CD4-positive, alpha-beta T cell treated with Interferon alpha-2 for 1 hour (primary cell): Measurements from ENCODE around the gene CCDC92.
A peak's percentile ranks its signal among the peaks of the same experiment; 100 is the strongest.

Source experiments
- DNase-seq, 2 donors: peaks; one replicate each; pipeline ENCODE4 v3.0.0-alpha.2; 2020 to 2022

CCDC92 gene

GRCh38 chr12:123973552-123974341, 1.1 kb upstream of the CCDC92 start:
- peak in 1 of 2 donors; percentile 15 for DNase-seq

DNA sequence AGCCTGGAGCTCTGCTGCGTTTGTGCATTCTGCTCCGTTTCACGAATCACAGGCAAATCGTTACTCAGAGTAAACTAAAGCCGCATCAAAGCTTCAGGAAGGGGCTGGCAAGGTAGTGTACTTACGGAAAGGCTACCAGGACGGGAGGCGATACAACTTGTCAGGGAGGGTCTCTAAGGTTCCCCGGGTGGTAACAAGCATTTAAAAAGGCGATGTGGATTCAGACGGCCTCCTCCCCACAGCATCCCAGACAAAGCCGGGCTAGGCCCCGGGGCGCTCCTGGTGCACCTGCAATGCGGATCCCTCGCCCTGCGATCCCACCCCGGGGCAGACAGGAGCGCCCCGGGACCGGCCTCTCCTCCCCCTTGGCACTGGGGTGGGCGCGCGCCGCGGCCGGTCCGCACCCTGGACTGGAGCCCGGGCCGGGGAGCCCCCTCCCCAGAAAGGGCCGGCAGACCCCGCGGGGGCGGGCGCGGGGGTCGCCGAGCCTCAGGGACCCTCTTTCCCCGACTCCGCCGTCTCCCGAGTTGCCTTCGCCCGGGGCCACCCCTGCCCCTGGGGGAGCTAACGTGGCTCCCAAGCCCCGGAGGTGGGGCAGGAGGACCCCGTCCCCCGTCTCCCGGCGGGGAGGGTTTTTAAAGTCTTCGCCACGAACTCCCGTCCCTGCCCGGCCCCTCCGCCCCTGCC, 718 bp downstream of the CCDC92 start:
- DNase-seq: peak; percentile 5 to 39

DNA sequence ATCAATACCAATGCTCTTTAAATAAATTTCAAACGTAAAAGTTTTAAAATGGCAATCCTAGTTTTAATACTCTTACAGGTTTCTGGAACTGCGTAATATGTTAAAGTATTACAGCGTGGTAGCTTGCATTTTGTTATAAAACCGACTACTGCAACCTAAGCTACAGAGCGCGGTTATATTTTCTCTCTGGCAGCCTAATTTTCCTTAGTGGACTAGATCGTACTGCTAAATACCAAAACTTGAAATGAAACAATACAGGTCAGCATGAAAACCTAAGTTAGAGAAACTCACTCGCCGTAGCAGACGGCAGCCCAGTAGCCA, 1.2 kb downstream of the CCDC92 start:
- DNase-seq: no peak

DNA sequence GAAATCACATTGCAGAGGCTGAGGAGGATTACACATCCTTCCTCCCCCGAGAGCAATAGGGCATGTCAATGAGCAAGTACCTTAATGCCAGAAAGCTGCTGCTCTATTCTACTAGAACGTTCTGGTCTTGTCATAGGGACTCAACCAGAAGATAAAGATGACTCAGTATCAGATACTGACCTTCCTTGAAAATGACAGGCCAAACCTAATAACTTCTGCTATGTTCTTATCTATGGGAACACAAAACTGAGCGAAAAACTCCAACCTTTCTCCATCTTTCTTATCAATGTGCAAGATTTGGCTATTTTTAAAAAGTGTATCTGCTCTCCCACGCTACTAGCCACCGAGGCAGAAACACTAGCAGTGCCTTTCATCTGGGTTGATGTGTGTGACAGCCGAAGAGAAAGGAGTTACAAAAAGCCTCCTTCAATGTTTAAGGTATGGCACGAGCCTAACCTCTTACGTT, 5.5 kb downstream of the CCDC92 start:
- DNase-seq: no peak

DNA sequence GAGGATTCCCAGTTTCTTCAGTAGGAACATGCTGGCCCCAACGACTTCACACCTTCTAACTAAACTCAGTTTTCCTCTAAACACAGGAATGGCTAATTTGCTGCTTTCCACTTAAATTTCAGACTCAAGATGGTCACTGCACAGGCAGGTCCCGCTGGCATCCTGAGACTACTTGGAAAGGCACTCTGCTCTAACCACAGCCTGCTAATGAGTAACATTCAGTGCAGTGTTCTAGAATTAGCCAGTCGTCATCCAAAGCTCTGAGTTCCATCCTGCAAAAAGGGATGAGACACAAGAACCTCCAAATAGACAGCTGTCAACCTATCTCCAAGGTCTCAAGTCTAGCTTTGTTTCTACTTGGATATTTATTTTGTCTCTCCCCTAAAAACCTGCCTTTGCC, 6.0 kb downstream of the CCDC92 start:
- DNase-seq: no peak

DNA sequence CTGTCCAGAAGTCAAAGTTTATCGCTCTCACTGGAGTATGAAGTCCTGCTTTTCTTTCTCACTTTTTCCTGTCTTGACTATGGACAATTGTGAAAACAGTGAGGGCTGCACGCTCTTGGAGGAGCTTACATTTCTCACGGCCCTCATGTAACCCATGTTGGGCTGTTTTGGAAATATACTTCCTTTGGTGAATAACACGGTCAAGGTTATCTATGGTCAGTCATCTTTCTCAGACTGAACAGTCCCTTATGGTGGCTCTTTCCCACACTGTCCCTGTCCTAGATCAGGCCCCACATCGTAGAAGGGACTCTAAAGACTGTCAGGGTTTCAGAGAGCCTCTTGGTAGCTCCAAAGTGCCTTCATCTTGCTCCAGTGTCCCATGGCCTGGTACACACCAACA, 7.2 kb downstream of the CCDC92 start:
- no peak for DNase-seq

DNA sequence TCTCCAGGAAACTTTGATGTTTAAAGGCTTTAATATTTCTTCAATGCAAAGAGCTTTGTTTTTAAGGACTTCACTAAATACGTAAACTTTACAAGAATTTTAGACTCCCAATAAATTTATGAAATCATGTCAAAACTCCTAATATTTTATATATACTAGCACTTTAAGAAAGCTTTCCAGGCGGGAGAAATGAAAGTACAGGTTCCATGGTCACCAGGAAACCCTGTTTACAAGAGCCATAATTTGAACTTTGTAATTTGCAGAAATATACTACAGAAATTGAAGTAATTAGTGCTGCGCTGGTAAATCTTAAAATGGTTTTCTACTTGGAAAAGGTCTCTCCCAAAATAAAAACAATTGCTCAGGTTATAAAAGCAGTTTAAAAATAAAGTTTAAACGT, 8.8 kb downstream of the CCDC92 start:
- no peak for DNase-seq

GRCh38 chr12:123962513-123962912, 10.1 kb downstream of the CCDC92 start:
- DNase-seq: no peak

DNA sequence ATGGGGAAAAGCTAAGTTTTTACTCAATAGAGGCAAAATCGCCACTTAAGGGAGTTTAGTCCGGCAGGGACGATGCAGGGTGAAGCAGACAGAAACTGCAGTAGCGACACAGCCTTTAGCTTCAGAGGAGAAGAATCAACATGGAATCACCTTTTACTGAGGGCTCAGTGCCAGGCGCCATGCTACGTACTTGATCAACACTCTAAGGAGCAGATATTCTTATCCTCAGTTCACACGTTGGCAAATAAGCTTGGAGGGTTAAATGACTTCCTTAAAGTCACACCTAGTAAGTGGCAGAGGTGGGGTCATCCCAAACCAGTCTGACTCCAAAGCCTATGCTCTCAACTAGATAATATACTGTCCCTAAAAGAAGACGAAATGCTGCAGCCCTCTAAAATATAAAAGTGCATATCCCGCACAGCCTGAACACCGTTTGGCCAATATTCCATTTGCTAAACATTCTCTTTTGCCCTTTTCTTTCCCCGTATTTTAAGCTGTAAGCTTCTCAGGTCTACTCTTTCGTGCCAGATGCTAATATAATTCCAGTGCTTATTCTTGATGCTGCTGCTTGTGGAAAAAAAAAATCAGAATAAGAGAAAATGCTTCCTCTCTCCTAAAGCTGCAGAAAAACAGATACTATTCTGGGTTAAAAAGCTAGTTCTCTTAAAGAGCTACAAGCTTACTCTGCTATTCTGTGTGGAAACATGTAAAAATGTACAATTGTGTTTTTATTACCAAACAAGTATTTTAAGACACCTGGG, 10.9 kb downstream of the CCDC92 start:
- DNase-seq: no peak

GRCh38 chr12:123960856-123961255, 11.8 kb downstream of the CCDC92 start:
- DNase-seq: no peak

- DNase-seq: no peak
These were observed 12.4 kb downstream of the CCDC92 start for GRCh38 chr12:123960029-123960735.

DNA sequence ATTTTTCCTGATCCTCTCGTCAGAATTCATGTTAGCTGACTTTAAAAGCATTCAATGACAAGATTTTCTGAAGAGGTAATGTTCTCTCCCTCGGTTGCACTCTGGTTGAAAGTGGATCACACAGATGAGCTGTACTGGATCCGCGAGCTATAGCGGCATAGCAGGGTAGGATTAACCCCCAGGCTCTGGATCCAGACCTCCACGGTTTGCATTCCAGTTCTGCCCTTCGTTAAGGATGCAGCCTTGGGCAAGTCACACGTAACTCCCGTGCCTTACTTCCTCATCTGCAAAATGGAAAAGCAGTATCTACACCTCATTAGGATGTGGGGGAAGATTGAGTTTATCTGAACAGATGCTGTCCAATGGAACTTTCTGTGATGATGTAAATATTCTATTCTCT, 13.8 kb downstream of the CCDC92 start:
- DNase-seq: no peak

DNA sequence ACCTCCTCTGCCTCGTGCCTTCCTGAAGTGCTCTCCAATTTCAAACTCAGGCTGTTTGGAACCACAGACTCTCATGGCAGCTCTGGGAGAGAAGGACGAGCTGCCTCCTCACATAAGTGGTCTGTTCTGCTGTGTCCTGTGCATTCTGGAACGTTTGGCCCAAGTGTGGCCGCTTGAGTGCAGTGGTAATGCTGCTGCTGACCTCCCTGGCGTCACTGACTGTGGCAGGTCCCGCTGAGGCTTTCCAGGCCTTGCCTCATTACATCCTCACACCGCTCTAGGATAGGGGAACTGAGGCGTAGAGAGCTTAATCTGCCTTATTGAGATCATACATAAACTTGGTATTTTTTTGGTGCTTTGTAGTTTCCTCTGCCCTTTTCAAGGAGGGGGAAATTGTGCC, 14.2 kb downstream of the CCDC92 start:
- no peak for DNase-seq

DNA sequence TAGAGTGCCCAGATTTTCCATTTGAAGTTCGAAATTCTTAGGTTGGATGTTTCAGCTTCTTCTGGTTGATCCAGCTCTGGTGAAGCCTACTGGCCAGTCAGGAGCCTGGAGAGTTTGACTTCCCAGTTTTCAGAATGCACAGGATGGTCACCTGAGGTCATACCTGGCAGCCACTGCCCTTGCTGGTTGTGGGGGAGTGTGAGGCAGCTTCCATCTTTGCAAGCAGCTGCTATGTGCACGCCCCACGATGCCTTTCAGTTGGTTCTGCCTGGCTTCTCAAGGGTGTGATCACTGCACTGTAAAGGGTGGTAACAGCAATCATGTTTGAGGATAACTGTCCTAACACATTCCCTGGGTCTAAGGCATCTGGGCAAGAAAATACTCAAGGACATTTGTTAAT, 15.4 kb downstream of the CCDC92 start:
- DNase-seq: no peak

DNA sequence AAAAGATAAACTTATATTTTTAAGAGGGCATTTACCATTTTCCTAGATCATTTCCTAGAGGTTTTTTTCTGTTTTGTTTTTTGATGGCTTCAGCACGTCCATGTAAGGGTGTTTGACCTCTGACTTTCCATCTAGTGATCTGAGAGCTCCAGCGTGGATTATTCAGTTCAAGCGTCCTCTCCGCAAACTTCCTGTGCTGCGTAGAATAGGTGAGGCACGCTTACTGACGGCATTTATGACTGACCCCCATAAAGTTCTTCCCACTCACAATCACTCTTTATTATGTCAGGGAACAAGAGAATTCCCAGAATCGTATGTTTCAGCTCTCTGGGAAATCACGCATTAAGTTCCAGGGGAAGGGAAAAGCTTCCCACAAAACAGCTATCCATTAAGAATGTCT, 16.4 kb downstream of the CCDC92 start:
- DNase-seq: no peak

DNA sequence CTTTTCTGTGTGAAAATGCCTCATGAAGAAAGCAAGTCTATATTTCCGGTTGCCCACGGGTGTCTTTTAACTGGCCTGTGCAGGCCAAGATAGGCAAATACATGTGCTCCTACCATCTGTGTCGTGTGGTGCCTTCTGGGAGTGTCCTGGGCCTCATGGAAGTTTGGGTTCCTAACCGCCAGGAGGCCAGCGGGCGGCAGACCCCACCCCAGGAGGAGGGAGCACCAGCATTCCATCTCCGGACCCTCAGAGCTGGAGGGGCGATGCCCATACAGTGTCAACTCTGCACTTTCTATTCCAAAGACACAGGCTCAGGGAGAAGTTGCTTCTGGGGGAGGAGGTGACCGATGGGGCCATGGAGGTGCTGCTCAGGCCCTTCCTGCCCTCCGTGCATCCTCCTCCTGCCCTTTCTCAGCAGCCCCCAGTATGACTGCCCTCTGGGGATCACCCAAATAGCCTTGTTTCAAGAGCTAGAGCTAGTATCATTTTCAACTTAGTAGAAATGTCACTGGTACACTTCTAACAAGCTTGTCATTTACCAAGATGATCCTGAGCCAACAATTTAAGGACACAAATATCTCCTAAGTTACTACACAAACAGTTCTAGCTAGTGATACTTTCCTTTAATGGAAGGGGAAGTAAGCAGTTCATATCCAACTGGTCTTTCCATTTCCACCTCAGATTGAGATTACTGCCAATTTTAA, 17.8 kb downstream of the CCDC92 start:
- no peak for DNase-seq

DNA sequence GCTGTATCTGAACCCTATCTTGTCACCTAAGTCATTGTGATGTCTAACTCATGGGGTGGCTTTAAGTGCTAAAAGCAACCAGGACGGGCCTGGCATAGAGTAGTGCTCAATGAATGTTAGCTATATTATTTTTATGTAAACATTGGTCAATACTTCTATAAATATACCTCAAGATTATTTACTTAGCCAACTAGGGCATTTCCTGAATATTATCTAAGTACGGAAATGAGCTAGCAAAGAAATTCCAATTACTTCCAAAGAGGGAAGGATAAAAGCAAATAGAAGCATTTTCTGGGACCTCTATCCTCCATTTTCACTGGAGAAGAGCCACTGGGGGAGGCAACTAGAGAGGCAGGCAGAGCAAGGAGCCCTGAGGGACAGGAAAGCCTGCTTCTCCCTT, 20.6 kb downstream of the CCDC92 start:
- no peak for DNase-seq

DNA sequence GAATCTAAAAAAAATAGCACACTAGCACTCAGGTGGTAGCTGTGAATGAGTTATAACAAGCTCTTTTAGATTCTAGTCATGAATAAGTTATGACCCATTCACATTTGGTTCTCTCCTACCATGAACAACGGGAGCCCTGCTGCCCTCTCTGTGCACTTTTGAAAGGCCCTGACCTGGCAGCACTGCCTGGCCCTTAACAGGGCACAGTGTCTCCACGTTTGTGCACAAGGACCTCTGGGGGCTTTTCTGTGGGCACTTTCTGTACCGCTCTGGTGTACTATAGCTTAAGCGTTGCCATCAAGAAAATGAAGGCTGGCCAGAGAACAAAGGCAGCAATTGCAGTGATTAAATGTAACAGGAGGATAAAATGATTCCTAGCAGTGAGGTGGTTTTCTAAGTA, 21.2 kb downstream of the CCDC92 start:
- DNase-seq: no peak

DNA sequence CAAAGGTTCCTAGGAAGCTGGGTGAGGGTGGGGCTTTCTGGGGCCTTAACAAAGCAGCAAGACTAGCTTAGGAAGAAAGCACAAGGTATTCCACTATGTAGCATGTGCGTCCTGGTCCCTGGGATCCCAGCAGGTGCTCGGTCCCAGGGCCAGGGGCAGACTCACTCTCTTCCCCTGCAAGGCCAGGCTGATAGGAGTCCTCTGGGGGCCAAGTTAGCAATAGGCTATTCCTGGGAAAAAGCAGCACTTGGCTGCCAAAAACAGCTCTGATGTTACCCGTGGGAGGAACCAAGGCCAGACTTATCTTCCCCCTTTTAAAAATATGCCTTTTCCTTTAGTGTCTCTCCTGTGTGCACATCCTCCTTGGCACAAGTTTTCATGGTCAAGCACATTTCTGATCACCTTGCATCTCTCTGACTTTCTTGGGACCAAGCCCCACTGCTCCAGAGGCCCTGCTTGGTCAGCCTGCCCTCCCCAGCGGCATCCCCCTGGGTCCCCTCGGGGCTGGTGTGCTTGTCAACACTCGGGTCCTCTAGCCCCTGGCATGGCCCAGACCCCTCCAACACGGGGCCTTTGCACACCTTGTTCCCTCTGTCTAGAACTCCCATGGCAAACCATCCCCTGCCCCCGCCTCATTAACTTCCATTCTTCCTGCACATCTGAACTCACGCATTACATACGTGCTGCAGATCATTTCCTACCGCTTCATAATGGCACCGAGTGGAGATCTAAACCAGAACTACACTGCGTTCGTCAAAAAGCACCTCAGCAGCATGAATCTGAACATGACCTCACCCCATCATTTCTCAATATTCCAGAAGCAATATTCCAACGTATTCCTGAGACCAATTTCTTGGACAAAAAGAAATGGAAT, 21.9 kb downstream of the CCDC92 start:
- DNase-seq: no peak

- no peak for DNase-seq
These were observed 22.9 kb downstream of the CCDC92 start for GRCh38 chr12:123949770-123950165.
